ENCODE data around the gene PARD3.

PARD3 gene

DNA sequence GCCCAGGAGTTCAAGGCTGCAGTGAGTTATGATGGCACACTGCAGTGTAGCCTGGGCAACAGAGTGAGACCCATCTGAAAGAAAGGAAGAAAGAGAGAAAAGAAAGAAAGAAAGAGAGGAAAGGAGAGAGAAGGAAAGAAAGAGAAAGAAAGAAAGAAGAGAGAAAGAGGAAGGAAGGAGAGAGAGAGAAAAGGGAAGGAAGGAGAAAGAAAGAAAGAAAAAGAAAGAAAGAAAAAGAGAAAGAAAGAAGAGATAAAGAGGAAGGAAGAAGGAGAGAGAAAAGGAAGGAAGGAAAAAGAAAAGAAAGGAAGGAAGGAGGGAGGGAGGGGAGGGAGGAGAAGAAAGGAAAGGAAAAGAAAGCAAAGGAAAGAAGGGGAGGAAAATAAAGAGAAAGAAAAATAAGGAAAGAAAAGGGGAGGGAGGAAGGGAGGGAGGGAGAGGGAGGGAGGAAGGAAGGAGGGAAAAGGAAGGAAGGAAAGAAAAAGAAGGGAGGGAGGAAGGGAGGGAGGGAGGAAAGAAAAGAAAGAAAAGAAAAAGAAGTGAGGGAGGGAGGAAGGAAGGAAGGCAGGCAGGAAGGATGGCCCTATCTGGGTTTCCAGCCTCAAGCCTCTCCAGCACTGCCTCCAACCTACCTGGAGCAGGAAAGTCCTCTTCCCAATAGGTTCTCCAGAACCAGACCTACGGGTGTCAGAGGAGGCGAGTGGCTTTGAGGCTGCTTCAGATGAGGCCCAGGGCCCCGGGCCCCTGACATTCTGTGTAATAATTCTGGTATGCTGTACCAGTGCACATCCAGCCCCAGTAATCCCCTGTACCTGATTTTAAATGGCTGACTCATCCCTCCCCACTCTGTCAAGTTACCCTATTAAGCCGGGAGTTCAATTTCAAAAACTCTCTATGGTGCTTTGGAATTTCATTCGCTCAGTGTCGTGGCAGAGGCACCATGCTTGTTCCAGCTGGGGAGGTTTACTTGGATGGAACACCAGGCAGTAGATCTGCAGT, 6.8 kb upstream of the PARD3 start:
- no peak for DNase-seq

DNA sequence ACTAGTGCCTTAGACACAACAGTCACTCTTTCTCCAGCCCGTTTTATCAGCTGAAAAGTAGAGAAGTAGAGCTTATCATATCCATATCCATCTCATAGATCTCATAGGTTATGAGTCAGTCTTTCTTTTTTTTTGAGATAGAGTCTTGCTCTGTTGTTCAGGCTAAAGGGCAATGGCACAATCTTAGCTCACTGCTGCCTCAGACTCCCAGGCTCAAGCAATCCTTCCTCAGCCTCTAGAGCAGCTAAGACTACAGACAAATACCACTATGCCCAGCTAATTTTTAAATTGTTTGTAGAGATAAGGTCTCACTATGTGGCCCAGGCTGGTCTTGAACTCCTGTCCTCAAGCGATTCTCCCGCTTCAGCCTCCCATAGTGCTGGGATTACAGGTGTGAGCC, 2.5 kb upstream of the PARD3 start:
- no peak for DNase-seq

GRCh38 chr10:34817054-34817453, 2.0 kb upstream of the PARD3 start:
- DNase-seq, result no peak

DNA sequence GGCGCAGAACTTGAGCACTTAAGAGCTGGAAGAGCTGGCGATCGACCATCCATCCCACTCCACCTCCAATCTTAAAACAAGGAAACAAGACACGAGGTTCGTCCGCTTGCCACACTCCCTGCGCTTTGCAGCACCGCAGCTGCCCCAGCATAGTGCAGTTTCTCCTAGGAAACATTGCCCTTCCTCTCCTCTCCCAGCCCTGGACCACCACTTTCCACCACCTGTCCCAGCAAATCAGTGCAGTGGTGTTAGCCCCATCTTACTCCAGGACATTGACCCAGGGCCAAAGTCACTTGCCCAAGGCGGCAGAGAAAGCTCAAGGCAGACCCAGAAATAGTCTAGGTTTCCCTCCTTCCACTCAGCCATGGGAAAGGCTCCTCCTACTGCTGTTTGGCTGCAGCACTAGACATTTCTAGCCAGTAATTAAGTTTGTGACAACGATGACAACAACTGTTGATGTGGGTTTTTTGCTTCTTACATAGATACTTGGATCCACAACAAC, 1.5 kb upstream of the PARD3 start:
- DNase-seq, result no peak

DNA sequence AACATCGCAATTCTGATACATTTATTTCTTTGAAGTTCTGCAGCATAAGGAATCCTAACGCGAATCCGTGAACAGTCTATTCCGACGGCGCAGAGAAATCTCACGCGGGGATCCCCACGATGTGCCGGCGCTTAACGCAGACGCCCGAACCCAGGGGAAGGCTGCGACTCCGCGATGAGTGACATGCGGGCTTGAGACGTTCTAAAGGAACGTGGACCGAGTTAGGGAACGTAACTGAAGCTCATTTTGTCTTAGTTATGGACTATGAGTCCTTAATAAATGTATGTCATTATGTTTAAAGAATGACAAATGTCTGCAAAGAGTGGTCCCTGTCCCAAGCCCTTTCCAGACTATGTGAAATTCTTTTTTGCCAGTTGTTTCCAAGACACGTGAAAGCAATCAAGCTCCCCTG, 995 bp upstream of the PARD3 start:
- no peak for DNase-seq

GRCh38 chr10:34814913-34815184, 247 bp downstream of the PARD3 start:
- DNase-seq, result no peak

- DNase-seq, result no peak
Measured at GRCh38 chr10:34814223-34814912, 728 bp downstream of the PARD3 start.

DNA sequence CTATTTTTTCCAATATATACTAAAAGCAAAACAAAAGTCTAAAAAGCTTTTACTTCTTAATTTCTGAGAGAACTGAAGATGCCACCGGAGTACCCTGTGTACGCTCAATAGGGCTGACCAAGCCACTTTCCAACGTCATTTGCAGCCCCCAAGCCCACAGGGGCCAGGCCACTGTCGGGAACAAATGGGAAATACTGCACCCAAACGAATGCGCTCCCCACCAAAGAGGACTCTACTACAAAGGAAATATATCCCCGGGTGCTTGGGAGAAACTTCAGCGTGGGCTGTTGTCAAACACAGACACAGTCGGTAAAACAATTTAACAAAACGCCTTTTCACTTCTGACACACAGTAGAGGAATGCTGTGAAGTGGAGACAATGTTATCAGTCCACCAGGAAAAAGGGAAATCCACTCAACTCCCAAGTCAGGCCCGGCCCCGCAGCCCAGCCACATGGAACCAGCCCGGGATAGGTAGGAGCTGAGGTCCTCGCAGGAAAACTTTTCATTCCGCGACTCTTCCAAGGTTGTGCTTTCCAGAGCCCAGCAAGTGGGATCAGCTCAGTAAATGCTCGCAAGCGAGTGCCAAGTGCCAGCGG, 1.4 kb downstream of the PARD3 start:
- no peak for DNase-seq

DNA sequence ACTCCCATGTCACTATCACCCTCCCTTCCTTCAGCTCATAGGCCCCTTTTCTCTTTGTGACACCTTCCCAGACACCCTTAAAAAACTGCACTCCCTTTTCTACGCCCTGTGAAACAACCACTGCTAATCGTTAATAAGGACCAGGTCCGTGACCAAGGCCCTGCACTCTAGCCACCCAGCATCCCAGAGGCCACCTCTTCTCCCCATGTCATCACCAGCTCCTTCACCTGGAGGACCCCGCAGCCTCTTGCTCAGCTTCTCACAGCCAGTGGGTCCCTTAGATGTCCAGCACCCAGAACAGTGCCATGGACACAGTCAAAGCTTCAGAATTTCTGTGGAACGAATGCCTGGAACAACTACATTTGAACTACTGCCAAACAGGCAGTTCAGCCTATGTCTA, 2.3 kb downstream of the PARD3 start:
- no peak for DNase-seq

DNA sequence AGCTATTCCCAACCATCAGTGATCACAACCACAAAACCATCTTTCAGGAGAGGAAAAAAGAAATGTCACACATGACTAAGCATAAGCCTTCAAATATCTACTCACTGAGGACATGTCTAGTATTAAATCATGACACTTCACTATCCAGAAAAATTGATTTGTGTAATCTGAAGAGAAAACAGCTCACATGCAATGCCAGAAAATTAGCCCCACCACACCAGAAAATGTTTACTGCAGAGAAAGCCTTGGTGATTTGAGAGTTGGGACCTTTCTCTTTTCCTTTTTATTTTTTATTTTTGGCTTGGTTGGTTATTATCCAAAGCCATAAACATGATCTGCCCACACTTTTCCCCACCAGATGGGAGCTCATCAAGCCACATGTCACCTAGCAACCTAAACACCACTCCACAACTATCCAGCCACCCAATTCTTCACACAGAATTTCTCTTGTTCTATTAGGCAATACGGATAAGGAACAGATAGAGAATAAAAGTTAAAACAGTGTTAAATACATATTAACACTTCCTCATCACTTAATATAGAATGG, 3.1 kb downstream of the PARD3 start:
- DNase-seq, result no peak

DNA sequence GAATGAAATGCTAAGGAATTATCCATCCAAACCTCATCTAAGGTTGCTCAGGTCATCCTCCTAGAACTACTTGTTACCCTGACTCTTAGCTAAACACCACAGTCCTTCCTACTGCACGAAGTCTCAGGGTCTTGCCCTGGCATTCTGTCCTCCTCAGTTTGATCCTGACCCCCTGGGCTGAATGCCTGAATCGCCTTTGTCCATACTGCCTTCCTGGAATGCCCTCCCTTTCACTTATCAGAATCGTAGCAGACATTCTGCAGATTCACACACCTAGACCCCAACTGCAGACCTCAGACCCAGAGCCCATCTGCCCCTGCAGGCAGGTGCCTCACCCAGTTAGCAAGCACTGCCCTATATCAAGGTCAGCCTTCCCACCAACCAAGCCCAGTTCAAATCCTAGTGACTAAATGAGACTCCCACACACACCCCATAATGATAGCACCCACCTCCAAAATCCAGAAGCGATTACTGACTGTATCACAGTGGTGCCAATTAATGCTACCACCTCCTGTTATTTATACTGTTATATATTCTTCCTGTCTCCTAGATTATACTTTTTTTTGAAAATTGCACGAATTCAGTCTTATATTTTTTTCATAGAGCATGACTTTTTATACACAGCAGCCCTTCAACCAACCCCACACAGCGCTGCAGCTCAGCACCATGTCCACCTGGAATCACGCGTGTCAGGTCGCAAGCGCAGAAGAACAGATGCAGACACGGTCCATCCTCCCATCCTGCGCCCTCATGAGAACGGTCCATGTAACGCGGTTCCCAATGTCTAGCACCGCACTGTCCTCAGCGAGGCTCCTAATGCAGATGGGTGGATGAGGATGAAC, 3.7 kb downstream of the PARD3 start:
- no peak for DNase-seq

DNA sequence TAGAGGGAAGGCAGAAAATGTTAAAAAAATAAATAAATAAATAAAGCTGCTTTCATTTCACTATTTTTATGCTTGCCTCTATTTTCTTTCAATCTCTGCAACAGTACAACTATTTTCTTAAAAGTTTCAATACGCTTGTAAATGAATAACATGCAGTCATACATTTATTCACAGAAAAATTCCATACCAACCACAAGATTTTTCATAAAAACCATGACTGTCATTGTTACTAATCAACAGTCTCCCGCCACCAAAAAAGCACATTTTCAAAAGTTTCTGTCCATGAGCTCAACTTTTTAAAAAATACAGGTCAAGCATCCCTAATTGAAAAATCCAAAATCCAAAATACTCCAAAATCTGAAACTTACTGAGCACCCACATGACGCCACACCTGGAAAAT, 5.3 kb downstream of the PARD3 start:
- DNase-seq, result no peak

GRCh38 chr10:34808801-34809745, 6.0 kb downstream of the PARD3 start:
- no peak for DNase-seq

DNA sequence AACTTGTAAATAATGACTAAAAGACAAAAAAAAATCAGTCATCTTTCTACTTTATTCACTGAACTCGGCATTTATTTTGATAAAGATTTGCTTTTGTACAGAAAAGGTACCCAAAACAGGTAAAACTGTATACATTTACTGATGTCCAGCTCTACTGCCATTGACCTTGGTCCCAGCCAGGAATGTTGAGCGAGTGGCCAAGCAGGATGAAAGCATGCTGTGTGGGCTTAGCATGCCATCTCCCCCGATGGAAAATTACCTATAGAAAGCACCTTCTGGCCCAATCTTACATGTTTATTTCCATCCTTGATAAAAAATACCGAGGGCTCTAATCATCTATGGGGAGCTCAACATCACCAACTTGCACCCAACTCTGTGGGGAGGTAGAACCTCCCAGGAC, 6.8 kb downstream of the PARD3 start:
- no peak for DNase-seq

DNA sequence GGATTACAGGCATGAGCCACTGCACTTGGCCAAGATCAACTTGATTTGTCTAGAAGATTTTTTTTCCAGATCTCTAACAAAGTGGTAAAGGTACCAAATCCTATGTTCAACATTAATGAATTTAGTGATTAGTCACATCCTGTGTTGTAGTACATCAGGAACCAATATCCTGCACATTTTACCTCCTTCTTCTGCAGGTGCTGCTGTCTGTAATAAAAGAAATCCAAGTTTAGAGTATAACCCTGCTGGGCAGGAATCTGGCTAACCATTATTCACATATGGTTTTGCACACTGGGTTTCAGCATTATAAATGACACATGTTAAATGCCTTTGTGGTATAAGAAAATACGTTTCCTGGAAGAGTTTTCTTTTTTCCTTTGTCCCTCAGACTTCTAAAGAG, 10.8 kb downstream of the PARD3 start:
- no peak for DNase-seq

DNA sequence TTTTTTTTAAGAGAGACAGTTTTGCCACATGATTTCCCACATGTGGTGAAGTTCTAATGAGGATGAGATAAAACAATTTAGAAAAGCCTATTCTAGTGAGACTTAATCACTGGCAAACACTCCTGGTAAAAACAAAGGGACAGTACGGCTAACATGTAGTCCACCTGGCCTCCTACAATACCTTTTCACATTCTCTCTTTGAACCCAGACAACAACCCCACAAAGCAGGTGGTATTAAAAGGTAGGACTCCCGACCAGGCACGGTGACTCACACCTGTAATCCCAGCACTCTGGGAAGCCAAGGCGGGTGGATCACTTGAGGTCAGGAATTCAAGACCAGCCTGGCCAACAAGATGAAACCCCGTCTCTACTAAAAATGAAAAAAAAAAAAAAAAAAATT, 12.4 kb downstream of the PARD3 start:
- DNase-seq, result no peak

DNA sequence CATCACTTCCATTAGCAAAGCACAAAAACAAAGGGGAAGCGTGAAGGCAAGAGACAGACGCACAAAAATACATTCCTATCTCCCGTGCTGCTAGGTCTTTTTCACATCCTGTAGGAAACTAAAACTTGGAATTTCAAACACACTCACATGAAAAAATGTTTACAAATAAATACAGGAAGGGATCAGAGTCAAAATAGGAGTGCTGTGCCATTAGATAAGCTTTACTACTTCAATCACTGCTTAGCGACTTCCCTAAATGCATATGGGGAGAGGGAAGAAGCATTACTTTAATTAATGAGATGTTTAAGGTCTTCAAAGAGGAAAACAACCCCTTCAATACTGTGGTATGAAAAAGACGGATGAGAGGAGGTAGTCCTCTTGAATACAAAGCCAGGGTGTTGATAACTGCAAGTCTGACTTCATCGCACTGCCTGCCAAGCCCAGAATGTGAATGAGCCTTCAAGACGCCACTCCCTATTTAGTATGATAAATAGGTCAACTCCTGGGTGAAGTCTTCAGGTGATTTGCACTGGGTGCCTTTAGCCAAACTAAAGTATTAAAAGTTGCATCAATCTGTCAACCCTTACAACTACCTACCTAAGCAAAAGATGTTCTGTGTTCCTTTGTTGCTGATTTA, 13.9 kb downstream of the PARD3 start:
- no peak for DNase-seq

DNA sequence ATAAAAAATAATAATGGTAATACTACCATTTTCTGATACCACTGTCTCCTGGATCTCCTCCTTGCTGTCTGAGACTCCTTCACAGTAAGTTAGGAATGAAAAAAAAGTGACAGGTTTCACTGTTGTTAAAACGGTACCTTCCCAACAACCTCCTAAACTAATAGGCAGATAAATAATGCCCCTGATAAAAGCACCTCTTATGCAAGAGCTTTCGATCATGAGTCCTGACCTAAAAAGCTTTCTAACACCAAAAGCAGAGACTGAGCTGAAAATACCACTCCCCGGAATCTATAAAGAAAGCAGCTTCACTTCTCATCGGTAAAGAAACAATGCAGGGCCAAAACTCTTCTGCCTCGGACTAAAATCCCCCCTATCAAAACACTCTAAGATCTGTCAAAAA, 14.5 kb downstream of the PARD3 start:
- DNase-seq, result no peak

GRCh38 chr10:34798654-34799053, 16.4 kb downstream of the PARD3 start:
- DNase-seq, result no peak

DNA sequence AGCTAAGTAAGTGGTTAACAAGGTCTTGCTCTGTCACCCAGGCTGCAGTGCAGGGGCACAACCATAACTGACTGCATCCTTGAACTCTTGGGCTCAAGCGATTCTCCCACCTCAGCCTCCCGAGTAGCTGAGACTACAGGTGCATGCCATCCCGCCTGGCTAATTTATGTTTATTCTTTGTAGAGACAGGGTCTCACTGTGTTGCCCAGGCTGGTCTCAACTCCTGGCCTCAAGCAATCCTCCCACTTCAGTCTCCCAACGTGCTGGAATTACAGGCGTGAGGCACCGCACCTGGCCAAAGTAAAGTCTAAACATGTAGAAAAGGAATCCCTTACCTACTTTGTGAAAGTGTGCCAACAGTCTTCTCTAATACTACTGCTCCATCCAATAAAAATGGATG, 17.9 kb downstream of the PARD3 start:
- no peak for DNase-seq

GRCh38 chr10:34796133-34796532, 19.0 kb downstream of the PARD3 start:
- no peak for DNase-seq

All from suppressor macrophage treated with lipopolysaccharide for 4 hours (primary cell).